Ovary (tissue), 10 donors: ENCODE measurements around the gene LRRC71. TPM values are rescaled to one million over a fixed set of nuclear protein-coding genes. Genes with fewer than 3 reads are reported as not detected.
A peak's percentile ranks its signal among the peaks of the same experiment; 100 is the strongest.

Experiments used
- DNase-seq, 5 donors: peaks; one replicate each; pipeline ENCODE4 v3.0.0-alpha.2; 2019 to 2020
- H3K27ac ChIP-seq, 2 donors: fragments of 200-600 bp; one replicate each; pipeline versions ENCODE4 v1.5.1 to v1.8.0; 2019 to 2022
- H3K27me3 ChIP-seq: fragments of 200-600 bp; one replicate; pipeline ENCODE4 v1.8.0; 2022
- H3K36me3 ChIP-seq: fragments of 200-600 bp; sonication (generic); one replicate; pipeline ENCODE4 v1.5.1; 2019
- H3K4me1 ChIP-seq: one replicate; pipeline ENCODE4 v1.8.1; 2013; ENCODE audit warnings: mild to moderate bottlenecking, moderate library complexity; ENCODE audit not compliant: insufficient read depth
- H3K4me3 ChIP-seq: fragments of 200-600 bp; sonication (generic); one replicate; pipeline ENCODE4 v1.5.1; 2017
- H3K9me3 ChIP-seq, 2 donors: fragments of 200-600 bp in 1 of 2; sonication (generic) in 1 of 2; one replicate each; pipeline versions ENCODE4 v1.5.1 to v1.8.1; 2013 to 2019; ENCODE audit warnings: mild to moderate bottlenecking in 1 of 2, moderate library complexity in 1 of 2
- CTCF ChIP-seq, 3 donors: fragments of 450-650 bp in 2 of 3; fragments of 200-600 bp in 1 of 3; IDR thresholded peaks; one replicate each; pipeline versions ENCODE4 v1.5.1 to v1.8.0; 2016 to 2022; ENCODE audit warnings: antibody characterized with exemption in 3 of 3, mild to moderate bottlenecking in 1 of 3
- EP300 ChIP-seq: sonication (generic); formaldehyde crosslinking; IDR thresholded peaks from one replicate; pipeline ENCODE4 v1.6.1; 2017; ENCODE audit warnings: antibody characterized with exemption
- POLR2A ChIP-seq: fragments of 450-650 bp; IDR thresholded peaks from one replicate; pipeline ENCODE4 v1.6.1; 2017; ENCODE audit warnings: antibody characterized with exemption, mild to moderate bottlenecking, moderate library complexity
- WGBS, 3 donors: extraction: QIAGEN DNeasy Blood & Tissue Kit in 1 of 3; methylation state at CpG; one replicate each; pipeline versions ENCODE4 v1.1.5 to v1.1.7; 2013 to 2017; 5-methylcytosine and 5-hydroxymethylcytosine counted together
- intact Hi-C, 4 donors: fragments of 100-400 bp; cut with DNase I; formaldehyde crosslinking; loops; one replicate each; pipeline versions ENCODE4 v1.11.0 to v1.15.1; 2022 to 2023
- long read RNA-seq, 3 donors: library from polyadenylated mRNA in 2 of 3; unstranded in 2 of 3; transcript quantifications; one replicate each; pipeline ENCODE4 v2.0.0 and lab custom pipeline, GENCODE V29; 2021 to 2026
- polyA plus RNA-seq, 2 donors: library from polyadenylated mRNA; stranded (reverse); fragments of 200-250 nt in 1 of 2; fragments of 350-450 nt in 1 of 2; fragmentation: Illumina TruSeq in 1 of 2; extraction: RNeasy Lipid Tissue Mini Kit (QIAGEN cat#74804) in 1 of 2; gene quantifications; one replicate each; pipeline ENCODE4 v1.2.3, GENCODE V29; 2013 to 2014
- total RNA-seq, 7 donors: library from RNA; depleted of rRNA in 2 of 7; stranded (reverse); fragments of >200 nt in 2 of 7; fragmentation: NEBNext Ultra II Directional in 3 of 7; extraction: Animal tissue kit (Norgen Biotek cat#: 25700) in 3 of 7; gene quantifications; one replicate each; pipeline versions ENCODE4 v1.1.0 to v1.2.4, GENCODE V29; 2016 to 2023
- donor health status: DM: no; HTN: no; CAD: no; lungs with moderate emphysema.
- donor health status: DM: no; HTN: no; CAD: no.
- donor health status: Bipolar disorder and iron deficiency.
- donor health status: DM: yes; HTN: yes; CAD: no.
- donor health status: DM: no; HTN: no; CAD: no.
- donor health status: DM: yes; HTN: yes; CAD: no.

Gene LRRC71
- 10 to 100 TPM in 1 of 7 donors, 1 to 10 TPM in 2, under 1 TPM in 2, not detected in 2; 0.36 to 11.1 (median 1.1) TPM for total RNA-seq
- polyA plus RNA-seq = under 1 TPM in 1 of 2 donors, not detected in 1; 0.07 TPM
- long read RNA-seq, donor 1 = 0 reads
- long read RNA-seq, donor 2, partial matches to known transcripts = 27 of 28 reads
- long read RNA-seq, donor 2, other reads (novel, unspliced or antisense) = 0 of 28 reads
- long read RNA-seq, donor 3 = 0 reads

GRCh38 chr1:156920233-156921052 lies at the start of gene LRRC71:
LRRC71 (plus strand) TSS chr1:156920632; CDS start chr1:156920804, 172 bp downstream.
- H3K4me3 ChIP-seq = no peak within 1 kb of the TSS
- H3K4me1 ChIP-seq = peaks cover 7% of the 10 kb centered on the region
- intact Hi-C loops = no loop called here
- peaks cover 4% of the 10 kb centered on the region for H3K27me3 ChIP-seq
- H3K36me3 ChIP-seq = no peaks in the 10 kb centered on the region
- 6 to 11% (median 10%) methylated on average over 59 to 71 of the region's 71 CpGs for WGBS, 3 donors
- peak; percentile 53 to 85 (median 74) for DNase-seq
- TF ChIP-seq EP300 (no peak), CTCF (IDR thresholded peaks at IDR 0.05) (peak; percentile 44 to 80 (median 72))
- no peaks in the 10 kb centered on the region for H3K9me3 ChIP-seq
- no peak within 1 kb of the TSS for H3K27ac ChIP-seq

- 66 to 86% (median 83%) methylated on average over 13 to 18 of the region's 18 CpGs for WGBS, 3 donors
- Histone ChIP-seq H3K36me3 (no peaks in the 10 kb centered on the region), H3K27me3 (no peaks in the 10 kb centered on the region), H3K4me3 (no peak overlapping the region), H3K9me3 (no peaks in the 10 kb centered on the region), H3K4me1 (peaks cover 4% of the 10 kb centered on the region), H3K27ac (no peak overlapping the region)
- intact Hi-C loops = no loop called here
- DNase-seq = no peak
- no peak for TF ChIP-seq CTCF (IDR thresholded peaks at IDR 0.05)
- TF ChIP-seq POLR2A = no peak
- TF ChIP-seq EP300 = no peak
Measured at GRCh38 chr1:156873659-156874058, 46.8 kb upstream of the LRRC71 start.

GRCh38 chr1:156874142-156874541 lies 46.3 kb upstream of the LRRC71 start:
- Histone ChIP-seq H3K4me3 (no peak overlapping the region), H3K27me3 (no peaks in the 10 kb centered on the region), H3K27ac (no peak overlapping the region), H3K4me1 (peaks cover 4% of the 10 kb centered on the region), H3K9me3 (no peaks in the 10 kb centered on the region), H3K36me3 (no peaks in the 10 kb centered on the region)
- TF ChIP-seq EP300 (no peak), CTCF (IDR thresholded peaks at IDR 0.05) (no peak), POLR2A (no peak)
- DNase-seq = no peak
- WGBS, 3 donors = 83 to 91% (median 88%) methylated on average over 5 of the region's 5 CpGs
- intact Hi-C loops = no loop called here

GRCh38 chr1:156874572-156875340 lies 45.7 kb upstream of the LRRC71 start:
- no peak overlapping the region for H3K27ac ChIP-seq
- H3K9me3 ChIP-seq = no peaks in the 10 kb centered on the region
- no peak overlapping the region for H3K4me3 ChIP-seq
- peaks cover 4% of the 10 kb centered on the region for H3K4me1 ChIP-seq
- TF ChIP-seq EP300 (no peak), CTCF (IDR thresholded peaks at IDR 0.05) (no peak), POLR2A (no peak)
- no peaks in the 10 kb centered on the region for H3K27me3 ChIP-seq
- 88 to 90% (median 90%) methylated on average over 16 of the region's 16 CpGs for WGBS, 3 donors
- intact Hi-C loops = no loop called here
- DNase-seq = no peak
- no peaks in the 10 kb centered on the region for H3K36me3 ChIP-seq
